Right lung (tissue), 5 donors: ENCODE data around the gene LAMP1. TPM values are rescaled to one million over a fixed set of nuclear protein-coding genes. Genes with fewer than 3 reads are reported as not detected.

Experiments used
- polyA plus RNA-seq, 5 donors: library from polyadenylated mRNA; unstranded; fragments of 120-200 nt; gene quantifications; one replicate each; pipeline versions ENCODE4 v1.2.1 to v1.2.3, GENCODE V29; 2013; ENCODE audit warnings: inconsistent platforms in 1 of 5, low replicate concordance in 1 of 5; ENCODE audit not compliant: insufficient read length in 5 of 5, insufficient read depth in 1 of 5

Gene LAMP1
- polyA plus RNA-seq, 5 donors: 91.6 to 127 (median 112) TPM

Other genes starting within 250 kb of the LAMP1 start
- gene F7, start 191.4 kb upstream of the LAMP1 start, polyA plus RNA-seq: 1 to 10 TPM in 2 of 5 donors, under 1 TPM in 3; 0.40 to 1.5 (median 0.89) TPM
- 10 to 100 TPM; 13.9 to 20.4 (median 14.5) TPM for gene F10, start 174.4 kb upstream of the LAMP1 start, polyA plus RNA-seq
- under 1 TPM; 0.13 to 0.67 (median 0.42) TPM for gene PROZ, start 138.6 kb upstream of the LAMP1 start, polyA plus RNA-seq
- gene PCID2, start 88.6 kb upstream of the LAMP1 start, polyA plus RNA-seq: 10 to 100 TPM; 54.3 to 85.0 (median 78.0) TPM
- gene CUL4A, start 87.6 kb upstream of the LAMP1 start, polyA plus RNA-seq: 10 to 100 TPM; 72.9 to 92.7 (median 85.5) TPM
- gene GRTP1, start 66.9 kb downstream of the LAMP1 start, polyA plus RNA-seq: 10 to 100 TPM in 1 of 5 donors, 1 to 10 TPM in 4; 4.9 to 11.1 (median 8.8) TPM
- gene ADPRHL1, start 156.2 kb downstream of the LAMP1 start, polyA plus RNA-seq: 10 to 100 TPM in 1 of 5 donors, 1 to 10 TPM in 4; 1.1 to 12.4 (median 1.2) TPM
- 10 to 100 TPM; 17.2 to 22.1 (median 19.0) TPM for gene DCUN1D2, start 193.5 kb downstream of the LAMP1 start, polyA plus RNA-seq